HG03135 (cell line): ENCODE data around the gene PTRHD1.

Experiments used
- ATAC-seq: cut with Tn5 transposase; IDR thresholded peaks from one replicate; pipeline ENCODE4 v1.9.1; 2021; ENCODE audit warnings: mild to moderate bottlenecking, moderate library complexity; ENCODE audit not compliant: unreplicated experiment

PTRHD1 gene

DNA sequence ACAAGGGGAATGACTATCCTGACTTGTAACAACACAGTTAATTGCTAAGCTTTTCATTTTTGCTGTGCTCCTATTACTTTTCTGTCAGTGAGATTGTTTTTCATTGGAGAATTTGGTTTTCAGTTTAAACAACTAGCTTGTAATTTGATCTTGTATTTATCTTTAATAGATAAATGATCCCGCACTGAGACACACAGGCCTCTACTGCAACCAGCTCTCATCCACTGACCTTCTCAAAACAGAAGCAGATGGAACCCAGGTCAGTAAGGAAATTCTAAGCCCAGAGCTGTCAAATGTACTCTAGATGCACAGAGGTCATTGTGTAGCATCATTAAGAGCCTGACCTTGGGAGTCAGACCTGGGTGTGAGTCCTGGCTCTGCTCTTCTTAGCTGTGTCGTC lies 30.7 kb downstream of the PTRHD1 start:
- no peak for ATAC-seq

DNA sequence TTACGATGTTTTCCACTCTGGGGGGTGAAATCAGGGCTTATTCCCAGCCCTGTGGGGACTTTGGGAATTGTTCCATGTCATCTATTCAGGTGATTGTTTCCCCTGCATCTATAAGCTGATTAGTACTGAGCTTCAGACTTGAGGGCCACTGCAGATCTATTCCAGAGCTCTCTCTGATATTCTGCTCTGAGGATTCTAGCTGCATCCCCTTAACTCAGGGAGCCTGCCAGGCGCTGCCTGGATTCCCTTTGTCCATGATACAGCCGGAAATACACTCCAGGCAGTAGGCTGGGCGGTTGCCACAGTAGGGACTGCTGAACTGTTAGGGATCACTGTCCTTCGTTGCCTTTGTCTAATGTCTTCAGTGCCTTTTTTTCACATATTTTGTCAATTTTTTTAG lies 31.3 kb downstream of the PTRHD1 start:
- no peak for ATAC-seq

DNA sequence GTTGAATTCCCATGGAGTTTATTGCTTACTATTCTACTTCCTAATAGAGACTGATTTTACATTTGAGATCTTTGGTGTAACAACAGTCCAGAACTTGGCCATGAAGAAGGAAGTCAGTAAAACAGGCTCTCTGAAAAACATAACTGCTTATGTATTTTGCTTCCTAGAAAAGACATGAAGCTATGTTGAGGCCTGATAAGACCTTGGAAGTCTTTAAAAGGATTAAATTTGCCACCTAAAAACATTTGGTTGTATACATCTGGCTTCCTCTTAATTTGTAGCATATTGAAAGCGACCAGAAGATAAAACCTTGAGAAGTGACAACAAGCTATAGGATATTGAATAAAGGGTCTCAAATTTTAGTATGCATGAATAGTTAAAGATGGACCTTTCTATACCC lies 36.4 kb downstream of the PTRHD1 start:
- no peak for ATAC-seq

DNA sequence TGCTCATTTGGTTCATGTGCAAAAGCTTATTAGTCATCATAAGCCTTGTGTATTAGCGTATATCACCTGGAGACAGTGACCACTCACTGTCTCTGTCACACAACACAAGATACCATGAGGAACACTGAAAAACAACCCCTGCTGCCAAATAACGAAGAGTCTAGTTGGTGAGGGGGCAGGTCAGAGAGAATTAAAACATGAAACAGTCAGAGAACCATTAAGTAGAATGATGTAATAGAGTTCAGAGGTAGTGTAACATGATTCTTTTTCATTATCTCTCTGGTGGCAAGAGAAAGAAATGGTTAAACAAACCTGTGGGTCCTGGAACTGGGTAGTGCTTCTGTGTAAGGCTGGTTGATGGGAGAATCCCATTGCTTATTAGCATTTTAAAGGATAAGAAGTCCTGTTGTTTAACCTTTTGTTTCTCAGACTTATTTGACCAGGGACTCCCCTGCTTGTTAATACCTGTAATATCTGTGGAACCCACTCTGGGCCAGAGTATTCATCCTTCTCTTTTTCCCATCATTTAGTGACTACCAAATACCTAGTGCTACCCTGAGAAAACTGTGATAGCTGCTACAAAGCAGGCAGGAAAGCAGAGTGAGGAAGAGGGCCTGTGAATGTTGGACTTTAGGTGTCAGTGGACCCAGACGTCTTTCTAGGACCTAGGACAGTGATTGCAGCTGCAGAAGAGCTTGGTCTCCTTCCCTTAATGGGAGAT lies 38.0 kb downstream of the PTRHD1 start:
- no peak for ATAC-seq

DNA sequence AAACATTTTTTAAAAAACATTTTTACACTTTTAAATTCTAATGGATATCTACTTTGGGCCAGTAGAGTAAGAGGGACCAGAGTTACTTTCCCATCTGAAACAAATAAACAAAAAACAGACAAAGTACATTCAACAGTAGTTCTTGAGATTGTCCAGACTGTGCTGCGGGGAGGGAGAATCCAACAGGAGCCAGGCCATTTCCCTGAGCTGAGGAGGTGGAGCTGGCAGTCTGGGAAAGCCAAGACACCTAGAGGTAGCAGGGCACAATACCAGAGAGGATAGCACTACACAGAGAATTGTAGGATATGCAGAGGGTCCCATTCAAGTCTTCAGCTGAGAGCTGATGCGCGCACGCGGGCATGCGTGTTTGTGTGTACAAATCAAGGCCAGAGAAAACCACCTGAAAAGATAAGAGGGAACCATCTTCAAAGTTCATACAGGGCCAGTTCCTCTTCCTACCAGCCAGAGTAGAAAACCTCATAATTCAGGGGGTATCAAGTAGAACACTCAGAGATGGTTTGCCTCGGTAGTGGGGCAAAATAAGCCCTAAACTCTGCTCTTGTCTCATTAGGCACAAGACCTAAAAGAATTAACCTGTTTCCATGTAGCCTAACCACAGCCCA lies 44.0 kb downstream of the PTRHD1 start:
- ATAC-seq = no peak

DNA sequence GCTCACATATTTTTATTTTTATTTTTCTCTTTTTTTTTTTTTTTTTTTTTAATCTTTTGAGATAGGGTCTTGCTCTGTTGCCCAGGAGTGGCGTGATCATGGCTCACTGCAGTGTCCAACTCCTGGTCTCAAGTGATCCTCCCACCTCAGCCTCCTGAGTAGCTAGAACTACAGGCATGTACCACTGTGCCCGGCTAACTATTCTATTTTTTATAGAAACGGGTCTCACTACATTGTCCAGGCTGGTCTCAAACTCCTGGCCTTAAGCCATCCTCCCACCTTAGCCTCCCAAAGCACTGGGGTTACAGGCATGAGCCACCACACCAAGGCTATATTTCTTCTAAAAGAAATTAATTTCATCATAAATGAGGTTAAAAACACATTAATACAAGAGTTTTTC lies 45.9 kb downstream of the PTRHD1 start:
- ATAC-seq = no peak

DNA sequence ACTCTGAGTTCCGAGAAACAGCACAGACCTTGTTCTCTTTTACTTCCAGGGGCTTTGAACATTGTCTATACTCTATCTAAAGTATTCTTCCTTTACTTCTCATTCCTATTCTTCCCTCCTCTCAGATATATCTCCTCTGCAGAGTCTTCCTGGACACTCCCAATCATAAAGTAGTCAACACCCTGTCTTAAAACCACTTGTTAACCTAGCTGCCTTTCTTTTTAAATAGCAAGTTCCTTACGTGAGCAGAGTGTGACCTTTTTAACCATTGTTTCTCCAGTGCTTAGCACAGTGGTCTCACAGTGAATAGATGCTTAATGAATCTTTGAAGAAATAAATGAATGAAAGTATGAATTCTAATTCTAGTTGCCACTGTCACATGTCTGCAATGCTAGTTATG lies 47.4 kb downstream of the PTRHD1 start:
- ATAC-seq = no peak

DNA sequence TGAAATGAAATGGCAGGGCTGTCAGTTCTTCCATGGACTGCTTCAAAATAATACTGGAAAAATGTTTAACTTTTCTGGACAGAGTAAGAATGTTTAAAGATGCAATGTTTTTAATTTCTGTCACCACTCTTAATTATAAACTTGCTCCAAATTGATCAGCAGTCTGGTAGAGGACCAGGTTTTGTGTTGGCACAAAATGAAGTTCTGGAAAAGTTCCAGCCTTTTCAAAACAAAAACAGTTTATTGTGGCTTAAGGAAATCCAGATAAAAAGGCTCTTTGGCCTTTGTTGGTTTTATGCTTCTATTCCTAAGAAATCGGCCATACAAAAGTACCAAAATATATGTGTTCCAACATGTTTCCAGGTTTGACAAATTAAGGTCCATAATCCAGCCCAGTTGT lies 48.8 kb downstream of the PTRHD1 start:
- no peak for ATAC-seq

DNA sequence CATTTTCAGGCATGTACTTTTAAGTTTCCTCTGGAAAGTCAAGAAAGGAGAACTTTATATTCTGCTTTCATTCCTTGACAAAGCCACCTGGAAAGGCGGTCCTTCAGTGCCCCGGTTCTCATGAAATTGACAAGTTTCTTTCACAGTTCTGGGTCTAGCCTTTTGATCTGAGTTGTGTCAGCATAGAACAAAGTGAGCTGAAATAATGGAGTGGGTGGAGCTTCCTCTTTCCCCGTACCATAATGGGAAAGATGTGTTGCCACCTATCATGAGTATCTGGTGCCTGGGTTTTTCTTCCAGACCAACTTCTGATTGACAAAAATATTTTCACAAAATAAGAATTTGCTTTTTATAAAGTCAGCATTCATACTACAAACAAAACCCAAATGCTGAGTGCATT lies 49.3 kb downstream of the PTRHD1 start:
- no peak for ATAC-seq

DNA sequence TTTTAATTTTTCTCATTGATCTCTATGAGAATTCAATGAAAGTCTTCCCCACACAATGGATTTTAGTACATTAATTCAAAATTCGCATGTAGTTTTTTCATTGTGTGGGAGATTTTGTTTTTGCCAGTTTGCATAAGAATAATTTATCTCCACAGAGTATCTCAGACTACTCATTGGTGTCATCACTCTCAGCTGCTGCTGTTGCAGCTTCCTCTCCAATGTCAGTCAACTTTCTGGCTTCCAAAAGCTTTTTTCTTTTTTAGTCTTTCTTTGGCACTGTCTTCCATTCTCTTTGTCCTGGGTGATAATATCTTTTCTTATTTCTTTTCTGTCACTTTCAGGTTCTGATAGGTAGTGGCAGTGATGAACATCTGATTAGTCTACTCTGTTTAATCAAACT lies 50.5 kb downstream of the PTRHD1 start:
- no peak for ATAC-seq

DNA sequence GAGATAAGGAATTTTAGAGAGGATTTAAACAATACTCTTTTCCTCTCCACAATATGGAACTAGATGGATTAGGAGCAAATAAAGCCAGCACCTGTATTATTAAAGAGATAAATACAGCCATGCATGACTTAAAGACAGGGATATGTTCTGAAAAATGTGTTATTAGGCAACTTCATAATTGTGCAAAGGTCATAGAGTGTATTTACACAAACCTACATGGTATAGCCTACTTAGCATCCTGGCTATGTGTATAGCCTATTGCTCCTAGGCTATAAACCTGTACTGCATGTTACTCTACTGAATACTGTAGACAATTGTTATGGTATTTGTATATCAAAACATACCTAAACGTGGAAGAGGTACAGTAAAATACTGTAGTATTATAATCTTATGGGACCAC lies 53.0 kb downstream of the PTRHD1 start:
- no peak for ATAC-seq
